ENCODE results near the gene CNNM4.

DNA sequence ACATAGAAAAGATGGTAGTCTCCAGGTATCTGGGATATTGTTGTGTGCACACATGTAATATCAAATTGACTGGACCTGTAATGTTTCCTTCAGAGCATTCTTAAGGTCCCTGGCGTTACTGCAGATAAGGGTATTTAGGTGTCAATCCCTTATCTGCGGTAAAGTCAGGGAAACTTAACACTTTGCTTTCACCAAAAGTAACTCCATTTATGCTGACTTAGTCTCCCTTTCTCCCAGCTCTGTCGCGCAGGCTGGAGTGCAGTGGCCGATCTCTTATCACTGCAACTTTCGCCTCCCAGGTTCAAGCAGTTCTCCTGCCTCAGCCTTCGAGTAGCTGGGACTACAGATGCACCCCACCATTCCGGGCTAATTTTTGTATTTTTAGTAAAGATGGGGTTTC lies 57.2 kb downstream of the CNNM4 start:
- no peak for TF ChIP-seq POLR2A (IDR thresholded peaks at IDR 0.05)
- TF ChIP-seq, protein P1, sequence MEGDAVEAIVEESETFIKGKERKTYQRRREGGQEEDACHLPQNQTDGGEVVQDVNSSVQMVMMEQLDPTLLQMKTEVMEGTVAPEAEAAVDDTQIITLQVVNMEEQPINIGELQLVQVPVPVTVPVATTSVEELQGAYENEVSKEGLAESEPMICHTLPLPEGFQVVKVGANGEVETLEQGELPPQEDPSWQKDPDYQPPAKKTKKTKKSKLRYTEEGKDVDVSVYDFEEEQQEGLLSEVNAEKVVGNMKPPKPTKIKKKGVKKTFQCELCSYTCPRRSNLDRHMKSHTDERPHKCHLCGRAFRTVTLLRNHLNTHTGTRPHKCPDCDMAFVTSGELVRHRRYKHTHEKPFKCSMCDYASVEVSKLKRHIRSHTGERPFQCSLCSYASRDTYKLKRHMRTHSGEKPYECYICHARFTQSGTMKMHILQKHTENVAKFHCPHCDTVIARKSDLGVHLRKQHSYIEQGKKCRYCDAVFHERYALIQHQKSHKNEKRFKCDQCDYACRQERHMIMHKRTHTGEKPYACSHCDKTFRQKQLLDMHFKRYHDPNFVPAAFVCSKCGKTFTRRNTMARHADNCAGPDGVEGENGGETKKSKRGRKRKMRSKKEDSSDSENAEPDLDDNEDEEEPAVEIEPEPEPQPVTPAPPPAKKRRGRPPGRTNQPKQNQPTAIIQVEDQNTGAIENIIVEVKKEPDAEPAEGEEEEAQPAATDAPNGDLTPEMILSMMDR (IDR thresholded peaks at IDR 0.05): no peak
